HepG2 (cell line): ENCODE results near the gene KAZALD1. TPM values are rescaled to one million over a fixed set of nuclear protein-coding genes. Genes with fewer than 3 reads are reported as not detected.

Experiments used
- CENPT ChIP-seq: sonication (generic); formaldehyde crosslinking; IDR thresholded peaks from 2 replicates; pipeline ENCODE4 v1.8.0; 2022; ENCODE audit warnings: low read depth, mild to moderate bottlenecking, moderate library complexity, missing genetic modification reagents
- EP300 ChIP-seq, 3 experiments: sonication (generic) in 1 of 3; formaldehyde crosslinking in 1 of 3; IDR thresholded peaks; 2 replicates each; pipeline versions ENCODE4 v1.5.1 to v1.6.1; 2011 to 2020; ENCODE audit warnings: low read depth in 2 of 3, low read length in 2 of 3, borderline replicate concordance in 1 of 3, improper control_type of control experiment in 1 of 3, mild to moderate bottlenecking in 1 of 3, missing genetic modification reagents in 1 of 3, moderate library complexity in 1 of 3
- FOXA1 ChIP-seq, 2 experiments: fragments of 450-650 bp in 1 of 2; sonication (generic) in 1 of 2; formaldehyde crosslinking in 1 of 2; IDR thresholded peaks; 2 replicates each; pipeline versions ENCODE4 v1.4.0 to v1.6.1; 2016 to 2020; ENCODE audit warnings: missing genetic modification reagents in 1 of 2
- FOXJ3 ChIP-seq: sonication (generic); formaldehyde crosslinking; IDR thresholded peaks from 2 replicates; pipeline ENCODE4 v1.4.0; 2020; ENCODE audit warnings: missing genetic modification reagents, mild to moderate bottlenecking, borderline replicate concordance
- FOXK1 ChIP-seq: sonication (generic); formaldehyde crosslinking; IDR thresholded peaks from 2 replicates; pipeline ENCODE4 v1.4.0; 2020; ENCODE audit warnings: low read depth, missing genetic modification reagents, borderline replicate concordance
- JUN ChIP-seq: sonication (generic); formaldehyde crosslinking; IDR thresholded peaks from 2 replicates; pipeline ENCODE4 v1.4.0; 2020; ENCODE audit warnings: mild to moderate bottlenecking, missing genetic modification reagents
- JUNB ChIP-seq: sonication (generic); formaldehyde crosslinking; IDR thresholded peaks from 2 replicates; pipeline ENCODE4 v1.8.0; 2022; ENCODE audit warnings: missing genetic modification reagents, mild to moderate bottlenecking, borderline replicate concordance
- KLF9 ChIP-seq: IDR thresholded peaks from 2 replicates; pipeline ENCODE4 v1.6.1; 2016; ENCODE audit warnings: low read depth
- MTA1 ChIP-seq: sonication (generic); formaldehyde crosslinking; IDR thresholded peaks from 2 replicates; pipeline ENCODE4 v1.4.0; 2020; ENCODE audit warnings: missing genetic modification reagents, mild to moderate bottlenecking, borderline replicate concordance
- PHF5A ChIP-seq: IDR thresholded peaks from one replicate; pipeline ENCODE4 v1.6.1; 2018; ENCODE audit warnings: low read depth, missing genetic modification reagents; ENCODE audit not compliant: unreplicated experiment
- POLR2AphosphoS5 ChIP-seq: IDR thresholded peaks from 2 replicates; pipeline ENCODE4 v1.6.1; 2012; ENCODE audit warnings: low read depth, low read length
- ZBTB7A ChIP-seq: sonication (generic); formaldehyde crosslinking; IDR thresholded peaks from 2 replicates; pipeline ENCODE4 v1.8.0; 2022; ENCODE audit warnings: mild to moderate bottlenecking, missing genetic modification reagents
- ZFX ChIP-seq: sonication (generic); formaldehyde crosslinking; IDR thresholded peaks from 2 replicates; pipeline ENCODE4 v1.4.0; 2020; ENCODE audit warnings: mild to moderate bottlenecking, low read depth, missing genetic modification reagents, moderate library complexity
- ZNF329 ChIP-seq: sonication (generic); formaldehyde crosslinking; IDR thresholded peaks from 2 replicates; pipeline ENCODE4 v1.9.0; 2021; ENCODE audit warnings: low read depth, mild to moderate bottlenecking, missing genetic modification reagents
- ZNF33B ChIP-seq: sonication (generic); formaldehyde crosslinking; IDR thresholded peaks from 2 replicates; pipeline ENCODE4 v1.5.1; 2020; ENCODE audit warnings: mild to moderate bottlenecking, missing genetic modification reagents
- ZNF558 ChIP-seq: sonication (generic); formaldehyde crosslinking; IDR thresholded peaks from 2 replicates; pipeline ENCODE4 v1.9.0; 2022; ENCODE audit warnings: mild to moderate bottlenecking, missing genetic modification reagents, borderline replicate concordance
- ZNF710 ChIP-seq: sonication (generic); formaldehyde crosslinking; IDR thresholded peaks from 2 replicates; pipeline ENCODE4 v1.5.0; 2020; ENCODE audit warnings: mild to moderate bottlenecking, missing genetic modification reagents, borderline replicate concordance
- ZNF746 ChIP-seq: sonication (generic); formaldehyde crosslinking; IDR thresholded peaks from 2 replicates; pipeline ENCODE4 v1.8.0; 2022; ENCODE audit warnings: mild to moderate bottlenecking, missing genetic modification reagents
- ZSCAN5A ChIP-seq: sonication (generic); formaldehyde crosslinking; IDR thresholded peaks from 2 replicates; pipeline ENCODE4 v1.8.0; 2022; ENCODE audit warnings: mild to moderate bottlenecking, missing genetic modification reagents, borderline replicate concordance
- polyA plus RNA-seq, 8 experiments: library from polyadenylated mRNA; depleted of rRNA in 3 of 8; stranded (reverse) in 7 of 8; unstranded in 1 of 8; fragments of >200 nt; fragmentation: Illumina TruSeq in 4 of 8; extraction: Trizol in 4 of 8; gene quantifications; 2 replicates each; pipeline versions ENCODE4 v1.2.1 to v1.2.3, GENCODE V29; 2011 to 2016; ENCODE audit warnings: low read depth in 4 of 8, missing spikeins in 1 of 8, mixed read lengths in 1 of 8; ENCODE audit not compliant: insufficient read depth in 1 of 8
- total RNA-seq, 5 experiments: library from RNA; depleted of rRNA; stranded (reverse); fragments of >200 nt; fragmentation: Illumina TruSeq; extraction: Trizol; gene quantifications; 2 replicates each; pipeline ENCODE4 v1.2.3, GENCODE V29; 2016; ENCODE audit warnings: low read depth in 1 of 5
- TF ChIP-seq, protein P1 (sequence below): sonication (generic); formaldehyde crosslinking; IDR thresholded peaks from 2 replicates; pipeline ENCODE4 v1.5.1; 2020; ENCODE audit warnings: mild to moderate bottlenecking, missing genetic modification reagents, borderline replicate concordance

The KAZALD1 gene
- total and polyA plus RNA-seq, 2 of the 13 experiments (the other 11 are each of a cell fraction or from before 2014, with no cell fraction given): 16.7 to 27.7 TPM

DNA sequence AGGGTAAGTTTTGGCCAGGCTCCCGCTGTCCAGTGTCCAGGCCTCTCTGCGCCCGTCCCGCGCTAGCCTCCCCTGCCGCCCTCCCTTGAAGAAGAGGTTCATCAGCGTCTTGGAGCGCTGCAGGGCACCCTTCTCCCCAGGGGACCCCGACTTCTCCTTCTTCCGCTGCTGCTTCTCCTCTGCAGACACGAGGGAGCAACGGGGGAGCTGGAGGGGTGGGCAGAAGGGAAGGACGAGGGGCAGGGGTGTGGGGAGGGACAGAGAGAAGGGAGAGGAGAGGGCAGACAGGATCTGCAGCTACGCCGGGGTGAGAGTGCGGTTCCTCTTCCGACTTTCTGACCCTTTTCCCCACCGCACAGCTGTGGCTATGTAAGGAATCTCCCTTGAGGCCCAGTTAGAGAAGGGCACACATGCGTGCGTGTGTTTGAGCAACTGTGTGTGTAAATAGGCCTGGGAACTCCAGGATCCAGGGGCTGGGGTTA, 43.6 kb upstream of the KAZALD1 start (continued):
- TF ChIP-seq PHF5A: no peak
- TF ChIP-seq KLF9 (CRISPR knock-in tag): no peak
- no peak for TF ChIP-seq POLR2AphosphoS5
- peak; percentile 39; the same call in 1 of the 2 replicates for TF ChIP-seq ZBTB7A (CRISPR knock-in tag)
- no peak for TF ChIP-seq EP300 (IDR thresholded peaks at IDR 0.05; ENCODE audit: low read depth in 2 of 2, low read length in 2 of 2)
- TF ChIP-seq EP300 (CRISPR knock-in tag; IDR thresholded peaks at IDR 0.05; ENCODE audit: borderline replicate concordance): no peak
- TF ChIP-seq FOXJ3 (CRISPR knock-in tag): no peak
- TF ChIP-seq ZNF329 (CRISPR knock-in tag): 0 out of 2 replicates have a peak, but pooled peaks have one; percentile 17
- 0 out of 2 replicates have a peak, but pooled peaks have one; percentile 18 for TF ChIP-seq ZNF710 (CRISPR knock-in tag)
- TF ChIP-seq ZFX (CRISPR knock-in tag): peak; percentile 81; the same call in 1 of the 2 replicates
- no peak for TF ChIP-seq ZNF33B
- TF ChIP-seq JUN: no peak
- no peak for TF ChIP-seq ZNF746 (CRISPR knock-in tag)
- TF ChIP-seq MTA1 (CRISPR knock-in tag): 0 out of 2 replicates have a peak, but pooled peaks have one; percentile 3
- no peak for TF ChIP-seq ZSCAN5A
- no peak for TF ChIP-seq FOXA1 (IDR thresholded peaks at IDR 0.05)
- peak; percentile 76 for TF ChIP-seq FOXA1 (CRISPR knock-in tag; IDR thresholded peaks at IDR 0.05)
- TF ChIP-seq ZNF558 (CRISPR knock-in tag): no peak
- TF ChIP-seq, protein P1, sequence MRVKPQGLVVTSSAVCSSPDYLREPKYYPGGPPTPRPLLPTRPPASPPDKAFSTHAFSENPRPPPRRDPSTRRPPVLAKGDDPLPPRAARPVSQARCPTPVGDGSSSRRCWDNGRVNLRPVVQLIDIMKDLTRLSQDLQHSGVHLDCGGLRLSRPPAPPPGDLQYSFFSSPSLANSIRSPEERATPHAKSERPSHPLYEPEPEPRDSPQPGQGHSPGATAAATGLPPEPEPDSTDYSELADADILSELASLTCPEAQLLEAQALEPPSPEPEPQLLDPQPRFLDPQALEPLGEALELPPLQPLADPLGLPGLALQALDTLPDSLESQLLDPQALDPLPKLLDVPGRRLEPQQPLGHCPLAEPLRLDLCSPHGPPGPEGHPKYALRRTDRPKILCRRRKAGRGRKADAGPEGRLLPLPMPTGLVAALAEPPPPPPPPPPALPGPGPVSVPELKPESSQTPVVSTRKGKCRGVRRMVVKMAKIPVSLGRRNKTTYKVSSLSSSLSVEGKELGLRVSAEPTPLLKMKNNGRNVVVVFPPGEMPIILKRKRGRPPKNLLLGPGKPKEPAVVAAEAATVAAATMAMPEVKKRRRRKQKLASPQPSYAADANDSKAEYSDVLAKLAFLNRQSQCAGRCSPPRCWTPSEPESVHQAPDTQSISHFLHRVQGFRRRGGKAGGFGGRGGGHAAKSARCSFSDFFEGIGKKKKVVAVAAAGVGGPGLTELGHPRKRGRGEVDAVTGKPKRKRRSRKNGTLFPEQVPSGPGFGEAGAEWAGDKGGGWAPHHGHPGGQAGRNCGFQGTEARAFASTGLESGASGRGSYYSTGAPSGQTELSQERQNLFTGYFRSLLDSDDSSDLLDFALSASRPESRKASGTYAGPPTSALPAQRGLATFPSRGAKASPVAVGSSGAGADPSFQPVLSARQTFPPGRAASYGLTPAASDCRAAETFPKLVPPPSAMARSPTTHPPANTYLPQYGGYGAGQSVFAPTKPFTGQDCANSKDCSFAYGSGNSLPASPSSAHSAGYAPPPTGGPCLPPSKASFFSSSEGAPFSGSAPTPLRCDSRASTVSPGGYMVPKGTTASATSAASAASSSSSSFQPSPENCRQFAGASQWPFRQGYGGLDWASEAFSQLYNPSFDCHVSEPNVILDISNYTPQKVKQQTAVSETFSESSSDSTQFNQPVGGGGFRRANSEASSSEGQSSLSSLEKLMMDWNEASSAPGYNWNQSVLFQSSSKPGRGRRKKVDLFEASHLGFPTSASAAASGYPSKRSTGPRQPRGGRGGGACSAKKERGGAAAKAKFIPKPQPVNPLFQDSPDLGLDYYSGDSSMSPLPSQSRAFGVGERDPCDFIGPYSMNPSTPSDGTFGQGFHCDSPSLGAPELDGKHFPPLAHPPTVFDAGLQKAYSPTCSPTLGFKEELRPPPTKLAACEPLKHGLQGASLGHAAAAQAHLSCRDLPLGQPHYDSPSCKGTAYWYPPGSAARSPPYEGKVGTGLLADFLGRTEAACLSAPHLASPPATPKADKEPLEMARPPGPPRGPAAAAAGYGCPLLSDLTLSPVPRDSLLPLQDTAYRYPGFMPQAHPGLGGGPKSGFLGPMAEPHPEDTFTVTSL (CRISPR knock-in tag): no peak
- TF ChIP-seq CENPT (CRISPR knock-in tag): no peak
- 0 out of 2 replicates have a peak, but pooled peaks have one; percentile 6 for TF ChIP-seq FOXK1 (CRISPR knock-in tag)
- no peak for TF ChIP-seq JUNB (CRISPR knock-in tag)
